Endothelial cell (in vitro differentiated cells): ENCODE measurements around the gene BTBD8. TPM values are rescaled to one million over a fixed set of nuclear protein-coding genes. Genes with fewer than 3 reads are reported as not detected.

Source experiments
- DNase-seq: peaks from one replicate; pipeline ENCODE4 v3.0.0; 2021; ENCODE audit warnings: low spot score
- H3K27ac Mint-ChIP-seq: one replicate; pipeline ENCODE4 v1.8.0; 2021; ENCODE audit warnings: mixed read lengths, inconsistent platforms; ENCODE audit not compliant: unreplicated experiment
- H3K27me3 Mint-ChIP-seq: one replicate; pipeline ENCODE4 v1.8.0; 2021; ENCODE audit warnings: mild to moderate bottlenecking, moderate library complexity, mixed read lengths, inconsistent platforms; ENCODE audit not compliant: unreplicated experiment
- H3K36me3 Mint-ChIP-seq: one replicate; pipeline ENCODE4 v1.8.0; 2021; ENCODE audit warnings: mild to moderate bottlenecking, low read depth, mixed read lengths, inconsistent platforms; ENCODE audit not compliant: unreplicated experiment
- H3K4me1 Mint-ChIP-seq: one replicate; pipeline ENCODE4 v1.8.0; 2021; ENCODE audit warnings: mild to moderate bottlenecking, mixed read lengths, inconsistent platforms; ENCODE audit not compliant: unreplicated experiment
- H3K4me3 Mint-ChIP-seq: one replicate; pipeline ENCODE4 v1.8.0; 2021; ENCODE audit warnings: mild to moderate bottlenecking, mixed read lengths, inconsistent platforms; ENCODE audit not compliant: unreplicated experiment
- H3K9me3 Mint-ChIP-seq: one replicate; pipeline ENCODE4 v1.8.0; 2021; ENCODE audit warnings: mixed read lengths, inconsistent platforms; ENCODE audit not compliant: unreplicated experiment
- CTCF ChIP-seq: fragments of 200-600 bp; sonication (generic); IDR thresholded peaks from one replicate; pipeline ENCODE4 v1.5.0; 2021; ENCODE audit warnings: antibody characterized with exemption; ENCODE audit not compliant: unreplicated experiment
- total RNA-seq: library from RNA; stranded (reverse); fragmentation: NEBNext Ultra II Directional; extraction: Animal tissue kit (Norgen Biotek cat#: 25700); gene quantifications from one replicate; pipeline ENCODE4 v1.2.1, GENCODE V29; 2021; ENCODE audit not compliant: unreplicated experiment

The BTBD8 gene
- total RNA-seq, 1 donor from 2014 or later = 4.0 TPM

DNA sequence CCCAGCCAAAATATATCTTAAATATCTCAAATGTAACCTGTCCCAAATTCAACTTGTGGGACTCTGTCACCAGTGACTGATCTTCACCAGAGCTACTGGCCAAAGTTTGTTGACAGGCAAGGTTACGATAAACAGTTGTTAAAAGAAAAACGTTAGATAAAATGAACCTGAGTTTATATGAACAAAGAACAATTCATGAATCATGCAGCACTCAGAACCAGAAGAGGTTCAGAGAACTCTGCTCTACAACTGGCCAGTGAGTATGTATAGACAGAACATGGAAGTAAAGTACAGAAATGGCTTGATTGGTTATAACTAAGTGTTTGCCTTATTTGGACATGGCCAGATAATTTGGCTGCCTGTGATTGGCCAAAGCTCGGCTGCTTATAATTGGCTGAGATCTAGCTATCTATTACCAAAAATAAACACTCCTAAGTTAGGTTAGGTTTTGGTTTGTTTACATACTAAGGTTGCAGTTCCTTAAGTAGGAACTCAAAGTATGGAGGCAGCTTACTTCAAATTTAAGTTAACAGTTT, 25.5 kb downstream of the BTBD8 start:
- no peak overlapping the region for H3K4me3 Mint-ChIP-seq
- H3K9me3 Mint-ChIP-seq = no peaks in the 10 kb centered on the region
- H3K4me1 Mint-ChIP-seq = no peaks in the 10 kb centered on the region
- no peak for DNase-seq
- TF ChIP-seq CTCF = no peak
- H3K36me3 Mint-ChIP-seq = no peaks in the 10 kb centered on the region
- no peaks in the 10 kb centered on the region for H3K27me3 Mint-ChIP-seq
- H3K27ac Mint-ChIP-seq = no peak overlapping the region

DNA sequence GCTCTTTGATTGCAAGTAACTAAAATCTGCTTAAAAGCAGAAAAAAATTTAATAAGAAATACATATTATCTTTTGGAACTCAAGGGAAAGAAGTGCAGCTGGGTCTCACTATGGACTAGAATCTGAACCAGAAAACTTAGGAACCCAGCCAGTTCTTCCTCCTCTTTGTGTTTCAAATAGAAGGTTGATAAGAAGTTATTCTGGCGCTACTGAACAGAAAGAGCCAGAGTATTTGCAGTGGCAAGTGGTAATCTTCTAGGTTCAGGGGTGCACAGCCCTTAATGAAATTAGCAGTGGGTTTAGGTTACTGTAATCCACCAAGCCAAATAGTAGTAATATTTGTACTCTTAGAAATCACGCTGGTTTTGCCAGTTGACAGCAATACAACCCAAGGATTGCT, 28.5 kb downstream of the BTBD8 start:
- no peaks in the 10 kb centered on the region for H3K4me1 Mint-ChIP-seq

GRCh38 chr1:92117526-92117925, 37.4 kb downstream of the BTBD8 start:
- no peak for TF ChIP-seq CTCF
- no peak overlapping the region for H3K4me3 Mint-ChIP-seq
- H3K27me3 Mint-ChIP-seq = no peaks in the 10 kb centered on the region
- no peaks in the 10 kb centered on the region for H3K9me3 Mint-ChIP-seq
- H3K4me1 Mint-ChIP-seq = peaks cover 7% of the 10 kb centered on the region
- no peaks in the 10 kb centered on the region for H3K36me3 Mint-ChIP-seq
- H3K27ac Mint-ChIP-seq = peak overlapping the region; percentile 65
- DNase-seq = no peak

More for the DNA sequence above, 28.5 kb downstream of the BTBD8 start:
- Mint-ChIP-seq H3K9me3 (no peaks in the 10 kb centered on the region), H3K36me3 (no peaks in the 10 kb centered on the region), H3K27me3 (no peaks in the 10 kb centered on the region), H3K27ac (no peak overlapping the region), H3K4me3 (no peak overlapping the region)
- TF ChIP-seq CTCF = no peak
- DNase-seq = no peak

DNA sequence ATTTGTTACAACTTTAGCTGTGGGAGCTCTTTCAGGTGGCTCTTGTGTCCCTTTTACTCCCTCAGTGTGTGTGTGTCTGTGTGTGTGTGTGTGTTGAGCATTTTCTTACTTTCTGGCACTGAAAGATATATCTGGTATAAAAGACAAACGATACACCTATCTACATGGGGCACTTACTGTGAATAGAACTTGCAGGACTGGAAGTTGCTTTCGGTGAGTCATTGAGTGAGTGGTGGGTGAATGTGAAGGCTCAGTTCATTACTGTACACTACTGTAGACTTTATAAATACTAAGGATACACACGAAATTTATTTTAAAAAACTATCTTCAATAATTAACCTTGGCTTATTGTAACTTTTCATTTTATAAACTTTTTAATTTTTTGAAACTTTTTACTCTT, 38.7 kb downstream of the BTBD8 start:
- no peaks in the 10 kb centered on the region for H3K36me3 Mint-ChIP-seq
- H3K27me3 Mint-ChIP-seq = no peaks in the 10 kb centered on the region
- no peak overlapping the region for H3K27ac Mint-ChIP-seq
- TF ChIP-seq CTCF = no peak
- no peak overlapping the region for H3K4me3 Mint-ChIP-seq
- no peak for DNase-seq
- no peaks in the 10 kb centered on the region for H3K9me3 Mint-ChIP-seq
- peaks cover 7% of the 10 kb centered on the region for H3K4me1 Mint-ChIP-seq

- Mint-ChIP-seq H3K9me3 (no peaks in the 10 kb centered on the region), H3K27me3 (peaks cover 2% of the 10 kb centered on the region), H3K4me1 (peaks cover 16% of the 10 kb centered on the region), H3K4me3 (no peak overlapping the region), H3K27ac (peak overlapping the region; percentile 44), H3K36me3 (no peaks in the 10 kb centered on the region)
- TF ChIP-seq CTCF = no peak
- DNase-seq = no peak
Observed at GRCh38 chr1:92123868-92124267, 43.7 kb downstream of the BTBD8 start.
